NT2/D1 (cell line): ENCODE results near the gene AMPD2.

ENCODE experiments used
- SUZ12 ChIP-seq: IDR thresholded peaks from 2 replicates; pipeline ENCODE4 v1.6.1; 2011; ENCODE audit not compliant: insufficient read length, insufficient read depth; ENCODE audit errors: extremely low read depth
- ZNF274 ChIP-seq: IDR thresholded peaks from 2 replicates; pipeline ENCODE4 v1.6.1; 2011; ENCODE audit warnings: mild to moderate bottlenecking, low read depth, low read length

GRCh38 chr1:109655615-109656519 lies 36.2 kb downstream of the AMPD2 start, which contains the start of gene GSTM4:
- TF ChIP-seq ZNF274 (no peak), SUZ12 (no peak)
